GM06990 (cell line): ENCODE results near the gene XRN2.
"Not testable (repeated sequence)": the region's sequence is repeated elsewhere in the genome, so short reads cannot be mapped to it uniquely, and the experiment has no call there.

Experiments
- DNase-seq: peaks from one replicate; pipeline ENCODE4 v3.0.0-alpha.2; 2011; ENCODE audit not compliant: insufficient read length; ENCODE audit errors: extremely low read depth
- H3K27me3 ChIP-seq: replicated peaks from 2 replicates; pipeline ENCODE4 v1.6.0; 2011; ENCODE audit warnings: low read length; ENCODE audit not compliant: control insufficient read depth, insufficient read depth
- H3K36me3 ChIP-seq: 2 replicates; pipeline ENCODE4 v1.5.1; 2011; ENCODE audit warnings: low read length; ENCODE audit not compliant: control insufficient read depth, insufficient read depth
- H3K4me3 ChIP-seq: replicated peaks from 2 replicates; pipeline ENCODE4 v1.5.1; 2011; ENCODE audit warnings: low read depth, mild to moderate bottlenecking, control low read depth, low read length
- CTCF ChIP-seq: IDR thresholded peaks from 2 replicates; pipeline ENCODE4 v1.5.1; 2011; ENCODE audit warnings: low read length, control low read depth, mild to moderate bottlenecking, inconsistent platforms; ENCODE audit not compliant: insufficient read depth, poor library complexity, severe bottlenecking

The XRN2 gene

GRCh38 chr20:21361266-21361665 is 58.1 kb downstream of the XRN2 start:
- peaks cover 5% of the 10 kb centered on the region for H3K36me3 ChIP-seq
- H3K4me3 ChIP-seq, result no peak overlapping the region
- DNase-seq, result no peak
- TF ChIP-seq CTCF, result no peak
- H3K27me3 ChIP-seq, result no peaks in the 10 kb centered on the region

GRCh38 chr20:21364413-21364812 is 61.3 kb downstream of the XRN2 start:
- peaks cover 2% of the 10 kb centered on the region for H3K36me3 ChIP-seq
- no peak for DNase-seq
- no peak for TF ChIP-seq CTCF
- H3K27me3 ChIP-seq, result no peaks in the 10 kb centered on the region
- no peak overlapping the region for H3K4me3 ChIP-seq

- no peak for TF ChIP-seq CTCF
- no peak for DNase-seq
- no peaks in the 10 kb centered on the region for H3K27me3 ChIP-seq
- peaks cover 2% of the 10 kb centered on the region for H3K36me3 ChIP-seq
- no peak overlapping the region for H3K4me3 ChIP-seq
Measured at GRCh38 chr20:21365771-21366170, 62.6 kb downstream of the XRN2 start.

GRCh38 chr20:21366273-21366672 is 63.1 kb downstream of the XRN2 start:
- not testable (repeated sequence) for H3K4me3 ChIP-seq, H3K27me3 ChIP-seq, H3K36me3 ChIP-seq, DNase-seq

GRCh38 chr20:21368791-21369190 is 65.7 kb downstream of the XRN2 start:
- H3K36me3 ChIP-seq, result no peaks in the 10 kb centered on the region; the same call in none of the 2 replicates
- no peaks in the 10 kb centered on the region for H3K27me3 ChIP-seq
- H3K4me3 ChIP-seq, result no peak overlapping the region
- no peak for TF ChIP-seq CTCF
- no peak for DNase-seq

- no peak overlapping the region for H3K4me3 ChIP-seq
- DNase-seq, result no peak
- no peak for TF ChIP-seq CTCF
- H3K36me3 ChIP-seq, result no peaks in the 10 kb centered on the region; the same call in 1 of the 2 replicates
- H3K27me3 ChIP-seq, result no peaks in the 10 kb centered on the region
Measured at GRCh38 chr20:21371193-21371592, 68.1 kb downstream of the XRN2 start.
